Parathyroid adenoma (tissue), 2 donors: ENCODE results near the gene GOLGA6A.
"Not testable (repeated sequence)": the region's sequence is repeated elsewhere in the genome, so short reads cannot be mapped to it uniquely, and the experiment has no call there.

Experiments
- H2AFZ ChIP-seq: fragments of 300-600 bp; sonication (generic); one replicate; pipeline ENCODE4 v1.7.0; 2017; ENCODE audit warnings: antibody characterized with exemption, mild to moderate bottlenecking
- H3K27ac ChIP-seq: fragments of 300-600 bp; sonication (generic); one replicate; pipeline ENCODE4 v1.7.0; 2017
- H3K27me3 ChIP-seq: fragments of 300-600 bp; sonication (generic); one replicate; pipeline ENCODE4 v1.7.0; 2017; ENCODE audit warnings: low read length; ENCODE audit not compliant: control insufficient read depth, insufficient read depth
- H3K36me3 ChIP-seq: fragments of 300-600 bp; sonication (generic); one replicate; pipeline ENCODE4 v1.7.0; 2017; ENCODE audit warnings: low read length; ENCODE audit not compliant: control insufficient read depth, insufficient read depth
- H3K4me1 ChIP-seq: fragments of 300-600 bp; sonication (generic); one replicate; pipeline ENCODE4 v1.7.0; 2017; ENCODE audit warnings: control low read depth
- H3K4me2 ChIP-seq: fragments of 300-600 bp; sonication (generic); one replicate; pipeline ENCODE4 v1.7.0; 2017; ENCODE audit warnings: low read length
- H3K4me3 ChIP-seq: fragments of 300-600 bp; sonication (generic); one replicate; pipeline ENCODE4 v1.7.0; 2017; ENCODE audit warnings: low read depth, low read length
- H3K79me2 ChIP-seq: fragments of 300-600 bp; sonication (generic); one replicate; pipeline ENCODE4 v1.7.0; 2017; ENCODE audit warnings: control low read depth
- H3K9ac ChIP-seq: fragments of 300-600 bp; sonication (generic); one replicate; pipeline ENCODE4 v1.7.0; 2017; ENCODE audit warnings: mild to moderate bottlenecking
- H3K9me3 ChIP-seq: fragments of 300-600 bp; sonication (generic); one replicate; pipeline ENCODE4 v1.7.0; 2017; ENCODE audit warnings: low read length; ENCODE audit not compliant: control insufficient read depth
- CTCF ChIP-seq: fragments of 300-600 bp; sonication (generic); IDR thresholded peaks from one replicate; pipeline ENCODE4 v1.7.0; 2017; ENCODE audit warnings: antibody characterized with exemption, mild to moderate bottlenecking
- donor health status: primary hyperparathyroidism.

Gene GOLGA6A

GRCh38 chr15:74121858-74122257 is 39.5 kb upstream of the GOLGA6A start:
- Histone ChIP-seq H3K9ac (no peak overlapping the region), H3K27me3 (no peaks in the 10 kb centered on the region), H3K4me2 (no peak overlapping the region), H3K27ac (no peak overlapping the region), H3K79me2 (no peaks in the 10 kb centered on the region), H2AFZ (no peak overlapping the region), H3K9me3 (no peaks in the 10 kb centered on the region), H3K4me3 (no peak overlapping the region), H3K4me1 (no peaks in the 10 kb centered on the region), H3K36me3 (no peaks in the 10 kb centered on the region)
- no peak for TF ChIP-seq CTCF

GRCh38 chr15:74121039-74121438 is 38.7 kb upstream of the GOLGA6A start:
- H3K4me1 ChIP-seq, result no peaks in the 10 kb centered on the region
- no peaks in the 10 kb centered on the region for H3K27me3 ChIP-seq
- H3K9me3 ChIP-seq, result no peaks in the 10 kb centered on the region
- no peaks in the 10 kb centered on the region for H3K79me2 ChIP-seq
- H3K27ac ChIP-seq, result no peak overlapping the region
- no peak for TF ChIP-seq CTCF
- H2AFZ ChIP-seq, result no peak overlapping the region
- no peak overlapping the region for H3K4me3 ChIP-seq
- H3K36me3 ChIP-seq, result no peaks in the 10 kb centered on the region
- no peak overlapping the region for H3K4me2 ChIP-seq
- no peak overlapping the region for H3K9ac ChIP-seq

- Histone ChIP-seq H3K79me2 (no peaks in the 10 kb centered on the region), H2AFZ (no peak overlapping the region), H3K27ac (no peak overlapping the region), H3K4me3 (no peak overlapping the region), H3K36me3 (no peaks in the 10 kb centered on the region), H3K27me3 (no peaks in the 10 kb centered on the region), H3K4me2 (no peak overlapping the region), H3K4me1 (no peaks in the 10 kb centered on the region), H3K9ac (no peak overlapping the region), H3K9me3 (no peaks in the 10 kb centered on the region)
- no peak for TF ChIP-seq CTCF
These were observed 38.1 kb upstream of the GOLGA6A start for GRCh38 chr15:74120426-74120825.

- H3K4me1 ChIP-seq, result no peaks in the 10 kb centered on the region
- no peak overlapping the region for H3K9ac ChIP-seq
- no peaks in the 10 kb centered on the region for H3K79me2 ChIP-seq
- no peaks in the 10 kb centered on the region for H3K9me3 ChIP-seq
- no peaks in the 10 kb centered on the region for H3K27me3 ChIP-seq
- H3K4me2 ChIP-seq, result no peak overlapping the region
- H3K27ac ChIP-seq, result no peak overlapping the region
- no peaks in the 10 kb centered on the region for H3K36me3 ChIP-seq
- no peak for TF ChIP-seq CTCF
- no peak overlapping the region for H3K4me3 ChIP-seq
- no peak overlapping the region for H2AFZ ChIP-seq
These were observed 27.4 kb upstream of the GOLGA6A start for GRCh38 chr15:74109713-74110112.

- H2AFZ ChIP-seq, H3K4me3 ChIP-seq, H3K79me2 ChIP-seq, H3K9ac ChIP-seq, H3K9me3 ChIP-seq, H3K4me1 ChIP-seq, H3K27me3 ChIP-seq, H3K4me2 ChIP-seq, H3K36me3 ChIP-seq, H3K27ac ChIP-seq: not testable (repeated sequence)
These were observed 26.3 kb upstream of the GOLGA6A start for GRCh38 chr15:74108611-74109010.
